ENCODE results near the gene CDKN2AIP. TPM values are rescaled to one million over a fixed set of nuclear protein-coding genes. Genes with fewer than 3 reads are reported as not detected.
A peak's percentile ranks its signal among the peaks of the same experiment; 100 is the strongest.

CDKN2AIP gene
- total RNA-seq: 10 to 100 TPM; 19.6 to 44.3 (median 31.7) TPM
- 10 to 100 TPM; 11.0 to 21.1 (median 11.4) TPM for polyA plus RNA-seq
- long read RNA-seq, donor 1, partial matches to known transcripts: 0 of 7 reads
- long read RNA-seq, donor 1, other reads (novel, unspliced or antisense): 0 of 7 reads
- long read RNA-seq, donor 2, transcript CDKN2AIP-201 (3 exons, 2,646 nt): major isoform, 6 of 20 reads
- long read RNA-seq, donor 2, partial matches to known transcripts: 12 of 20 reads
- long read RNA-seq, donor 2, other reads (novel, unspliced or antisense): 0 of 20 reads
- long read RNA-seq, donor 3, partial matches to known transcripts: 0 of 5 reads
- long read RNA-seq, donor 3, other reads (novel, unspliced or antisense): 0 of 5 reads
- long read RNA-seq, donor 4: 0 reads
- long read RNA-seq, donor 5, partial matches to known transcripts: 0 of 5 reads
- long read RNA-seq, donor 5, other reads (novel, unspliced or antisense): 0 of 5 reads
- long read RNA-seq, donor 6, transcript CDKN2AIP-201 (3 exons, 2,646 nt): major isoform, 7 of 17 reads
- long read RNA-seq, donor 6, transcript CDKN2AIP-203 (3 exons, 2,721 nt): major isoform, 7 of 17 reads
- long read RNA-seq, donor 6, partial matches to known transcripts: 0 of 17 reads
- long read RNA-seq, donor 6, other reads (novel, unspliced or antisense): 0 of 17 reads
- long read RNA-seq, donor 7, partial matches to known transcripts: 0 of 2 reads
- long read RNA-seq, donor 7, other reads (novel, unspliced or antisense): 0 of 2 reads
- long read RNA-seq, donor 8, transcript CDKN2AIP-201 (3 exons, 2,646 nt): major isoform, 7 of 12 reads
- long read RNA-seq, donor 8, partial matches to known transcripts: 0 of 12 reads
- long read RNA-seq, donor 8, other reads (novel, unspliced or antisense): 0 of 12 reads
- long read RNA-seq, donor 9, partial matches to known transcripts: 0 of 3 reads
- long read RNA-seq, donor 9, other reads (novel, unspliced or antisense): 0 of 3 reads
- long read RNA-seq, donor 10, partial matches to known transcripts: 0 of 1 reads
- long read RNA-seq, donor 10, other reads (novel, unspliced or antisense): 0 of 1 reads

- intact Hi-C loops (cut with DNase I; ENCODE audit: low total_unique reads): no loop called here
- H3K27me3 ChIP-seq: no peaks in the 10 kb centered on the region
These were observed at the start of gene CDKN2AIP for GRCh38 chr4:183444214-183445096. Gene CDKN2AIP (plus strand): TSS chr4:183444636. CDS start chr4:183444798, 162 bp downstream.

GRCh38 chr4:183395395-183395794 is 49.0 kb upstream of the CDKN2AIP start:
- H3K36me3 ChIP-seq: no peaks in the 10 kb centered on the region
- H3K27me3 ChIP-seq: peaks cover 0 to 4% (median 0%) of the 10 kb centered on the region in 3 donors
- TF ChIP-seq CTCF (IDR thresholded peaks at IDR 0.05) (no peak), EP300 (IDR thresholded peaks at IDR 0.05) (no peak), POLR2A (IDR thresholded peaks at IDR 0.05) (no peak), POLR2AphosphoS5 (IDR thresholded peaks at IDR 0.05) (no peak)
- intact Hi-C loops (cut with DNase I; ENCODE audit: low total_unique reads): no loop called here
- no peak overlapping the region for H3K4me3 ChIP-seq
- H3K27ac ChIP-seq: no peak overlapping the region
- no peak for DNase-seq
- WGBS, 5 donors: 30 to 52% (median 46%) methylated on average over 5 of the region's 5 CpGs
- no peaks in the 10 kb centered on the region for H3K9me3 ChIP-seq
- H3K4me1 ChIP-seq: peaks cover 5 to 45% (median 10%) of the 10 kb centered on the region in 4 donors

More at GRCh38 chr4:183444214-183445096, at the start of gene CDKN2AIP:
- TF ChIP-seq EP300 (IDR thresholded peaks at IDR 0.05) (no peak), POLR2A (IDR thresholded peaks at IDR 0.05) (peak in 2 of 4 donors; percentile 79 to 91), CTCF (IDR thresholded peaks at IDR 0.05) (peak in 1 of 7 experiments; percentile 25), POLR2AphosphoS5 (IDR thresholded peaks at IDR 0.05) (peak; percentile 65 to 97 (median 96))
- no peaks in the 10 kb centered on the region for H3K9me3 ChIP-seq
- WGBS, 5 donors: 0% methylated on average over 13 to 109 of the region's 109 CpGs
- H3K4me1 ChIP-seq: peaks cover 20 to 61% (median 39%) of the 10 kb centered on the region in 4 donors
- H3K36me3 ChIP-seq: peaks cover 23 to 35% (median 35%) of the 10 kb centered on the region in 4 donors
- H3K27ac ChIP-seq: peak within 1 kb of the TSS; percentile 92 to 100 (median 96)
- peak; percentile 95 to 98 for DNase-seq
- H3K4me3 ChIP-seq: peak within 1 kb of the TSS; percentile 68 to 93 (median 80)

- H3K27me3 ChIP-seq: peaks cover 0 to 4% (median 0%) of the 10 kb centered on the region in 3 donors
- intact Hi-C loops (cut with DNase I; ENCODE audit: low total_unique reads): no loop called here
- no peak for DNase-seq
- H3K27ac ChIP-seq: peak overlapping the region in 1 of 5 donors; percentile 38
- H3K4me3 ChIP-seq: no peak overlapping the region
- no peaks in the 10 kb centered on the region for H3K36me3 ChIP-seq
- no peak for TF ChIP-seq EP300 (IDR thresholded peaks at IDR 0.05)
- TF ChIP-seq CTCF (IDR thresholded peaks at IDR 0.05): no peak
- TF ChIP-seq POLR2A (IDR thresholded peaks at IDR 0.05): no peak
- no peak for TF ChIP-seq POLR2AphosphoS5 (IDR thresholded peaks at IDR 0.05)
- H3K4me1 ChIP-seq: peaks cover 5 to 37% (median 9%) of the 10 kb centered on the region in 4 donors
- H3K9me3 ChIP-seq: no peaks in the 10 kb centered on the region
These were observed 48.2 kb upstream of the CDKN2AIP start for GRCh38 chr4:183396227-183396637.

Measured in stomach (tissue), 19 donors.